Endodermal cell (in vitro differentiated cells): ENCODE results near the gene FMNL3. TPM values are rescaled to one million over a fixed set of nuclear protein-coding genes. Genes with fewer than 3 reads are reported as not detected.
A peak's percentile ranks its signal among the peaks of the same experiment; 100 is the strongest.

Experiments
- DNase-seq: peaks from one replicate; pipeline ENCODE4 v3.0.0-alpha.2; 2017
- H3K27ac ChIP-seq: 2 replicates; pipeline ENCODE4 v1.5.1; 2013; ENCODE audit warnings: mild to moderate bottlenecking, low read depth, low read length, moderate library complexity
- H3K27me3 ChIP-seq: 2 replicates; pipeline ENCODE4 v1.6.1; 2013; ENCODE audit warnings: mild to moderate bottlenecking, low read length, moderate library complexity; ENCODE audit not compliant: insufficient read depth, control insufficient read depth, poor library complexity, severe bottlenecking
- H3K36me3 ChIP-seq: 2 replicates; pipeline ENCODE4 v1.7.0; 2013; ENCODE audit warnings: mild to moderate bottlenecking, low read length, moderate library complexity; ENCODE audit not compliant: control insufficient read depth, insufficient read depth
- H3K4me1 ChIP-seq: one replicate; pipeline ENCODE4 v1.7.0; 2013; ENCODE audit warnings: low read length; ENCODE audit not compliant: control insufficient read depth, insufficient read depth
- H3K4me3 ChIP-seq: 2 replicates; pipeline ENCODE4 v1.5.1; 2013; ENCODE audit warnings: mild to moderate bottlenecking, low read length, moderate library complexity
- H3K9ac ChIP-seq: 2 replicates; pipeline ENCODE4 v1.6.1; 2013; ENCODE audit warnings: mild to moderate bottlenecking, low read length, moderate library complexity; ENCODE audit not compliant: poor library complexity, severe bottlenecking; ENCODE audit errors: extremely low read depth
- H3K9me3 ChIP-seq: 2 replicates; pipeline ENCODE4 v1.6.1; 2013; ENCODE audit warnings: mild to moderate bottlenecking, low read length, moderate library complexity; ENCODE audit not compliant: control insufficient read depth
- H3K27ac Mint-ChIP-seq: 2 replicates; pipeline ENCODE4 v1.8.0; 2020; ENCODE audit warnings: mixed read lengths
- H3K27me3 Mint-ChIP-seq: 2 replicates; pipeline ENCODE4 v1.8.0; 2021; ENCODE audit warnings: mild to moderate bottlenecking, mixed read lengths; ENCODE audit not compliant: insufficient read depth
- H3K36me3 Mint-ChIP-seq: 2 replicates; pipeline ENCODE4 v1.8.0; 2020; ENCODE audit warnings: low read depth, mixed read lengths
- H3K4me1 Mint-ChIP-seq: 2 replicates; pipeline ENCODE4 v1.8.0; 2020; ENCODE audit warnings: mixed read lengths
- H3K4me3 Mint-ChIP-seq: 2 replicates; pipeline ENCODE4 v1.8.0; 2020; ENCODE audit warnings: mild to moderate bottlenecking, moderate library complexity, mixed read lengths
- H3K9me3 Mint-ChIP-seq: 2 replicates; pipeline ENCODE4 v1.8.0; 2020; ENCODE audit warnings: mild to moderate bottlenecking, mixed read lengths
- WGBS, 2 experiments: methylation state at CpG; one replicate each; pipeline versions ENCODE4 v1.1.5 to v1.1.7; 2013; ENCODE audit warnings: missing lambda C conversion rate in 2 of 2, mixed read lengths in 1 of 2; ENCODE audit not compliant: insufficient coverage in 1 of 2, insufficient read length in 1 of 2; 5-methylcytosine and 5-hydroxymethylcytosine counted together
- total RNA-seq, 2 donors: library from RNA; stranded (reverse); fragmentation: NEBNext Ultra II Directional in 1 of 2; extraction: Animal tissue kit (Norgen Biotek cat#: 25700) in 1 of 2; gene quantifications; 2 replicates in 1 of 2; 3 replicates in 1 of 2; pipeline ENCODE4 v1.2.1, GENCODE V29; 2021
- TF ChIP-seq, protein P1 (sequence below): fragments of 200-600 bp; sonication (generic); conservative IDR thresholded peaks from 2 replicates; pipeline ENCODE4 v1.5.0; 2021; ENCODE audit warnings: antibody characterized with exemption, mild to moderate bottlenecking

The FMNL3 gene
- total RNA-seq, 2 donors from 2014 or later, result 22.4 to 23.5 TPM

DNA sequence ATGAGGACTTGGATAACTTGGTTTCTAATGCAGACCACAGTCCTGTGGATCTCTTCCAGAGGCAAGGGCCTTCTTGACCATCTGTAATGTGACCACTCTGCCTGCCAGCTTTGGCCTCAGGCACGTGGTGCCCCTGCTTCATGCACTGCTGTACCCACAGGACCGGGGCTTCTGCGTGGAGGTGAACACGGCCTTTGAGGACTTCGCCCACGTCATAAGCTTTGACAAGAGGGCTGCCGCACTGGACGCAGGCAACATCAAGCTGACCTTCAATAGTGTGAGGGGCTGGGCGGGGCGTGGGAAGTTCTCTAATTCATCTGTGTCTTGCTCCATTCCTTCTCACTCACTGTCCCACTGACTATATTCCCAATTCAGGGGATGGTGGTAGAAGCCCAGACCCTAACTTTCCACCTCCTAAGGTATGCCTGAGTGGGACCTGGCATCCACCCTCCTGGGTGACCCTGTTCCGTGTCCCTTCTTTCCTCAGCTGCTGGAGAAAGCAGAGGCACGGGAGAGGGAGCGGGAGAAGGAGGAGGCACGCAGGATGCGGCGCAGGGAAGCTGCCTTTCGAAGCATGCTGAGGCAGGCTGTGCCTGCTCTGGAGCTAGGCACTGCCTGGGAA lies 65.3 kb downstream of the FMNL3 start:
- Mint-ChIP-seq H3K4me3 (no peak overlapping the region), H3K9me3 (no peaks in the 10 kb centered on the region), H3K27ac (no peak overlapping the region), H3K36me3 (peaks cover 34% of the 10 kb centered on the region), H3K27me3 (no peaks in the 10 kb centered on the region), H3K4me1 (peaks cover 32% of the 10 kb centered on the region)
- no peaks in the 10 kb centered on the region for H3K27me3 ChIP-seq
- no peaks in the 10 kb centered on the region for H3K9me3 ChIP-seq
- H3K36me3 ChIP-seq, result peaks cover 46% of the 10 kb centered on the region
- DNase-seq, result no peak
- peak overlapping the region; percentile 42 for H3K27ac ChIP-seq
- H3K9ac ChIP-seq, result no peak overlapping the region
- 95 to 96% methylated on average over 12 to 17 of the region's 17 CpGs for WGBS, 2 experiments
- H3K4me1 ChIP-seq, result peaks cover 6% of the 10 kb centered on the region
- TF ChIP-seq, protein P1, sequence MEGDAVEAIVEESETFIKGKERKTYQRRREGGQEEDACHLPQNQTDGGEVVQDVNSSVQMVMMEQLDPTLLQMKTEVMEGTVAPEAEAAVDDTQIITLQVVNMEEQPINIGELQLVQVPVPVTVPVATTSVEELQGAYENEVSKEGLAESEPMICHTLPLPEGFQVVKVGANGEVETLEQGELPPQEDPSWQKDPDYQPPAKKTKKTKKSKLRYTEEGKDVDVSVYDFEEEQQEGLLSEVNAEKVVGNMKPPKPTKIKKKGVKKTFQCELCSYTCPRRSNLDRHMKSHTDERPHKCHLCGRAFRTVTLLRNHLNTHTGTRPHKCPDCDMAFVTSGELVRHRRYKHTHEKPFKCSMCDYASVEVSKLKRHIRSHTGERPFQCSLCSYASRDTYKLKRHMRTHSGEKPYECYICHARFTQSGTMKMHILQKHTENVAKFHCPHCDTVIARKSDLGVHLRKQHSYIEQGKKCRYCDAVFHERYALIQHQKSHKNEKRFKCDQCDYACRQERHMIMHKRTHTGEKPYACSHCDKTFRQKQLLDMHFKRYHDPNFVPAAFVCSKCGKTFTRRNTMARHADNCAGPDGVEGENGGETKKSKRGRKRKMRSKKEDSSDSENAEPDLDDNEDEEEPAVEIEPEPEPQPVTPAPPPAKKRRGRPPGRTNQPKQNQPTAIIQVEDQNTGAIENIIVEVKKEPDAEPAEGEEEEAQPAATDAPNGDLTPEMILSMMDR, result no peak
- H3K4me3 ChIP-seq, result no peak overlapping the region

DNA sequence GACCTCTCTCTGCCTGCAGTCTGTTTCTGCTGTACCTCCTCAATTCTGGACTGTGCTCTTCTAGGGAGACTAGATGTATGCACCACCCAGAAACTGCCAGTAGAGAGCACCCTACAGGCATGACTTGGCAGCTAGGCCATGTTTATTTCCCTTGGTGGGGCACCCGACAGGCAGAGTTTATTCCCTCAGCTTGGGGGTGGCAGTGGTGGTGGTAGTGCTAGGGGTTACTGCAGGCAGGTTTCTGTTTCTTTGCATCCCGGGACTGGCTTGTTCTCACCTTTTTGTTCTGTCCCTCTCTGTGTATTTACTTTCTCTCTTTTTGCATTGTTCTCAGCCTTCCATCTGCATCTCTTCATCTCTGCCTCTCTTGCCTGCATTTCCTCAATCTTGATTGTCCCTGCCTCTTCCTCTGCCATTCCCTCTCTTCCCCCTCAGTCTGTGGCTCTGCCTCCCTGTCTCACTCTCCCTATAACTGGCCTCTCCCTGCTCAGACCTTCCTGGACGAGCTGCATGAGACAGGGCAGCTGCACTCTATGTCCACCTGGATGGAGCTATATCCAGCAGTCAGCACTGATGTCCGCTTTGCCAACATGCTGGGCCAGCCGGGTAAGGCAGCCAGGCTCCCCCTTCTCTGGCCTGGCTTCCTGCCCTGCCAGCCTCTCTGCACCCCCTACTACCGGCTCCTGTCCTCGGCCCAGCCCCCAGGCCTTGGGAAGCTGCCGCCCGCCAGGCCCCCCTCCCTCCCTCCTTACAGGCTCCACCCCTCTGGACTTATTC lies 70.0 kb downstream of the FMNL3 start:
- peak; percentile 92 for DNase-seq
- H3K9me3 Mint-ChIP-seq, result no peaks in the 10 kb centered on the region
- Histone ChIP-seq H3K4me1 (peaks cover 12% of the 10 kb centered on the region), H3K27ac (peak overlapping the region; percentile 14), H3K27me3 (no peaks in the 10 kb centered on the region), H3K36me3 (peaks cover 9% of the 10 kb centered on the region), H3K9ac (no peak overlapping the region), H3K4me3 (no peak overlapping the region), H3K9me3 (no peaks in the 10 kb centered on the region)
- TF ChIP-seq, protein P1, result peak; percentile 80
- peaks cover 18% of the 10 kb centered on the region for H3K36me3 Mint-ChIP-seq
- WGBS, 2 experiments, result 45 to 47% methylated on average over 5 to 7 of the region's 9 CpGs
- H3K27me3 Mint-ChIP-seq, result no peaks in the 10 kb centered on the region
- H3K27ac Mint-ChIP-seq, result peak overlapping the region; percentile 77
- peaks cover 35% of the 10 kb centered on the region for H3K4me1 Mint-ChIP-seq
- no peak overlapping the region for H3K4me3 Mint-ChIP-seq

DNA sequence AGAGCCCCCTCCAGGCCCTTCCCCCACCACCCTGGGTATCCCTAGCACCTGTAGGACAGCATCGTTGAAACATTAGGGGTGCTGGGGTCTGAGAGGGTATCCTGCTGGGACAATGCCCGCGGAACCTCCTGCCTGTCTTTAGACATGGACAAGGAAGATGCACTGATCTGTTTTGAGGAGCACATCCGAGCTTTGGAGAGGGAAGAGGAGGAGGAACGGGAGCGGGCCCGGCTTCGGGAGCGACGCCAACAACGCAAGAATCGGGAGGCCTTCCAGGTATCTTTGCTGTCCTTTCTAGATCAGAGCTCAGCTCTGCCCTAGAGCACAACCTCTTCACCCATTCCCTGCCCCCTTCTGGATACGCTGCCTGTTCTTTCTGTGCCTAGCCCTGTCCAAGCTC lies 70.6 kb downstream of the FMNL3 start:
- Mint-ChIP-seq H3K4me3 (no peak overlapping the region), H3K9me3 (no peaks in the 10 kb centered on the region), H3K27ac (peak overlapping the region; percentile 77), H3K4me1 (peaks cover 35% of the 10 kb centered on the region), H3K27me3 (no peaks in the 10 kb centered on the region), H3K36me3 (peaks cover 18% of the 10 kb centered on the region)
- Histone ChIP-seq H3K27me3 (no peaks in the 10 kb centered on the region), H3K4me3 (no peak overlapping the region), H3K9me3 (no peaks in the 10 kb centered on the region), H3K9ac (no peak overlapping the region), H3K4me1 (peaks cover 12% of the 10 kb centered on the region), H3K36me3 (peaks cover 11% of the 10 kb centered on the region), H3K27ac (no peak overlapping the region)
- no peak for DNase-seq
- WGBS, 2 experiments, result 88 to 90% methylated on average over 3 to 13 of the region's 13 CpGs
- TF ChIP-seq, protein P1, result no peak
